ENCODE results near the gene PDCL2. TPM values are rescaled to one million over a fixed set of nuclear protein-coding genes. Genes with fewer than 3 reads are reported as not detected.

PDCL2 gene
- total and polyA plus RNA-seq, 9 of the 15 experiments (the other 6 are each of a cell fraction or from before 2014, with no cell fraction given): 0.62 to 2.5 (median 1.2) TPM

DNA sequence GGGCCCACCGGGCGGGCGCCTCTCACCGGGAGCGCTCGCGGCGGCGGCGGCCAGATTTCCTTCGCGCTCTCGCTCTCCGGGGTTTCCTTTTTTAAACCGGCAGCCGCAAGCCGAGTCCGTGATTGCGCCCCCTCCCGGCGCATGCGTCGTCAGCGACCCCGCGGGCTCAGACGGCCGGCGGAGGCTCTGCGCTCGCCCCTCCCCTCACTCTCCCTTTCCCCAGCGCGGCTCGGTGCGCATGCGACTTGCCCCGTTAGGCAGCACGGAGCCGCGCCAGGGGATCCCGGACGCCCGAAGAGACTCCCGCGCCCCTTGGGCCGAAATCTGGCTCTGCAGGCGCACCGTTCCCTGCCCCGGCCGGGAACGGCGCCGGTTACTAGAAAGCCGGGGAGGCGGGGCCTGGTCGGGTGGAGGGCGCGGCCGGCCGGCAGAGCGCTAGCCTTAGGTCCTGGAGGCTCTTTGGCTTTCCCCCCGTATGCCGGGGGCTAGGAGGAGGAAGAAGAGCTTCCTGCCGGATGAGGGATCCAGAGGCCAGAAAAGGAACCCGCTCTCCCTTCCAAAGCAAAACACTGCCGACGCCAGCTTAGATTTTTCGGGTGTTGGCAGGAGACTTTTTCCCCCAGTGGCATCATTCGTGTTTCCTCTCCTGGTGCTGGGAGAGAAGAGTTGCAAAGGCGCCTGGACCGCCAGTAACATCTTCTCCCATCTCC lies 45.1 kb downstream of the PDCL2 start, which contains the start of gene CLOCK (continued):
- TF ChIP-seq KLF13 (tag; IDR thresholded peaks at IDR 0.05; ENCODE audit: borderline replicate concordance, low read depth): no peak
- no peak for TF ChIP-seq ZNF778 (CRISPR knock-in tag; IDR thresholded peaks at IDR 0.05)
- TF ChIP-seq GTF2A2 (tag; IDR thresholded peaks at IDR 0.05): no peak
- no peak for TF ChIP-seq CBFB (CRISPR knock-in tag; IDR thresholded peaks at IDR 0.05)
- no peak for TF ChIP-seq ARNT (IDR thresholded peaks at IDR 0.05)
- TF ChIP-seq ZFP36 (IDR thresholded peaks at IDR 0.05; ENCODE audit: low read depth, low read length, partially characterized antibody): no peak
- no peak for TF ChIP-seq HDGF (IDR thresholded peaks at IDR 0.05)
- no peak for TF ChIP-seq SREBF2 (CRISPR knock-in tag; IDR thresholded peaks at IDR 0.05)
- TF ChIP-seq E2F5 (CRISPR knock-in tag; IDR thresholded peaks at IDR 0.05): no peak
- no peak for TF ChIP-seq ZNF518B (CRISPR knock-in tag; IDR thresholded peaks at IDR 0.05)
- no peak for TF ChIP-seq MGA (IDR thresholded peaks at IDR 0.05)
- TF ChIP-seq LCOR (CRISPR knock-in tag; IDR thresholded peaks at IDR 0.05): peak; percentile 68; the same call in 1 of the 2 replicates

Data from K562 (cell line).